Activated CD4-positive, alpha-beta T cell treated with anti-CD3 and anti-CD28 coated beads, Interleukin-2, amount 50 U/mL, for 24 hours (primary cell): ENCODE data around the gene PROCR.
"Not testable (repeated sequence)": the region's sequence is repeated elsewhere in the genome, so short reads cannot be mapped to it uniquely, and the experiment has no call there.

Source experiments
- DNase-seq, 2 donors: peaks; one replicate each; pipeline ENCODE4 v3.0.0-alpha.2; 2020; ENCODE audit warnings: low read depth in 1 of 2, low spot score in 1 of 2

The PROCR gene

GRCh38 chr20:35164531-35164930 lies 7.3 kb upstream of the PROCR start:
- not testable (repeated sequence) for DNase-seq

- no peak for DNase-seq
These were observed 6.4 kb upstream of the PROCR start for GRCh38 chr20:35165221-35166185.

- no peak for DNase-seq
These were observed 5.5 kb upstream of the PROCR start for GRCh38 chr20:35166242-35166830.

GRCh38 chr20:35167787-35168186 lies 4.1 kb upstream of the PROCR start:
- no peak for DNase-seq

- not testable (repeated sequence) for DNase-seq
These were observed 3.0 kb upstream of the PROCR start for GRCh38 chr20:35168701-35169409.

- DNase-seq, result no peak
These were observed 477 bp upstream of the PROCR start for GRCh38 chr20:35171438-35171752.

GRCh38 chr20:35172434-35172806 lies 548 bp downstream of the PROCR start:
- no peak for DNase-seq

- no peak for DNase-seq
These were observed 1.8 kb downstream of the PROCR start for GRCh38 chr20:35173576-35174192.

- no peak for DNase-seq
These were observed 2.8 kb downstream of the PROCR start for GRCh38 chr20:35174458-35175216.

- DNase-seq, result no peak
These were observed 4.3 kb downstream of the PROCR start for GRCh38 chr20:35176132-35176531.

GRCh38 chr20:35179292-35180212 lies 7.7 kb downstream of the PROCR start:
- no peak for DNase-seq

- no peak for DNase-seq
These were observed 8.4 kb downstream of the PROCR start for GRCh38 chr20:35180266-35180665.

GRCh38 chr20:35181731-35182130 lies 9.9 kb downstream of the PROCR start:
- DNase-seq, result no peak

GRCh38 chr20:35186691-35187289 lies 14.9 kb downstream of the PROCR start:
- DNase-seq, result not testable (repeated sequence)

- no peak for DNase-seq
These were observed 15.8 kb downstream of the PROCR start for GRCh38 chr20:35187584-35188190.

- not testable (repeated sequence) for DNase-seq
These were observed 17.4 kb downstream of the PROCR start for GRCh38 chr20:35189223-35189622.

- DNase-seq, result no peak
These were observed 18.7 kb downstream of the PROCR start for GRCh38 chr20:35190556-35190955.

- no peak for DNase-seq
These were observed 19.7 kb downstream of the PROCR start for GRCh38 chr20:35191419-35192117.
